ENCODE measurements around the gene IQCH.
"Not testable (repeated sequence)": the region's sequence is repeated elsewhere in the genome, so short reads cannot be mapped to it uniquely, and the experiment has no call there.

IQCH gene

GRCh38 chr15:67244971-67245478 lies 9.6 kb upstream of the IQCH start:
- DNase-seq = no peak

- not testable (repeated sequence) for DNase-seq
Measured at GRCh38 chr15:67246606-67247005, 8.0 kb upstream of the IQCH start.

- no peak for DNase-seq
Measured at GRCh38 chr15:67248011-67248505, 6.5 kb upstream of the IQCH start.

- DNase-seq = no peak
Measured at GRCh38 chr15:67249830-67250229, 4.8 kb upstream of the IQCH start.

- no peak for DNase-seq
Measured at GRCh38 chr15:67251318-67251717, 3.3 kb upstream of the IQCH start.

GRCh38 chr15:67253101-67253500 lies 1.5 kb upstream of the IQCH start:
- no peak for DNase-seq

GRCh38 chr15:67253549-67254237 lies 893 bp upstream of the IQCH start:
- no peak for DNase-seq

GRCh38 chr15:67256051-67256450 lies 1.5 kb downstream of the IQCH start:
- no peak for DNase-seq

GRCh38 chr15:67258412-67258811 lies 3.8 kb downstream of the IQCH start:
- DNase-seq = not testable (repeated sequence)

- DNase-seq = no peak
Measured at GRCh38 chr15:67259379-67259778, 4.8 kb downstream of the IQCH start.

- no peak for DNase-seq
Measured at GRCh38 chr15:67259806-67260205, 5.2 kb downstream of the IQCH start.

GRCh38 chr15:67266870-67267269 lies 12.3 kb downstream of the IQCH start:
- no peak for DNase-seq

- DNase-seq = no peak
Measured at GRCh38 chr15:67267440-67267839, 12.9 kb downstream of the IQCH start.

- DNase-seq = no peak
Measured at GRCh38 chr15:67267951-67268941, 13.7 kb downstream of the IQCH start.

- DNase-seq = no peak
Measured at GRCh38 chr15:67274236-67274635, 19.6 kb downstream of the IQCH start.

- no peak for DNase-seq
Measured at GRCh38 chr15:67276666-67277065, 22.1 kb downstream of the IQCH start.

- DNase-seq = no peak
Measured at GRCh38 chr15:67280217-67280616, 25.6 kb downstream of the IQCH start.

GRCh38 chr15:67281714-67282113 lies 27.1 kb downstream of the IQCH start:
- DNase-seq = no peak

GRCh38 chr15:67285625-67286024 lies 31.0 kb downstream of the IQCH start:
- DNase-seq = not testable (repeated sequence)

- not testable (repeated sequence) for DNase-seq
Measured at GRCh38 chr15:67286400-67286799, 31.8 kb downstream of the IQCH start.

- DNase-seq = no peak
Measured at GRCh38 chr15:67290319-67290718, 35.7 kb downstream of the IQCH start.

GRCh38 chr15:67296188-67296587 lies 41.6 kb downstream of the IQCH start:
- no peak for DNase-seq
